ENCODE measurements around the gene ANKRD52. TPM values are rescaled to one million over a fixed set of nuclear protein-coding genes. Genes with fewer than 3 reads are reported as not detected.

The ANKRD52 gene
- total and polyA plus RNA-seq, 2 of the 8 experiments (the other 6 are each of a cell fraction or from before 2014, with no cell fraction given): 14.0 to 36.3 TPM

DNA sequence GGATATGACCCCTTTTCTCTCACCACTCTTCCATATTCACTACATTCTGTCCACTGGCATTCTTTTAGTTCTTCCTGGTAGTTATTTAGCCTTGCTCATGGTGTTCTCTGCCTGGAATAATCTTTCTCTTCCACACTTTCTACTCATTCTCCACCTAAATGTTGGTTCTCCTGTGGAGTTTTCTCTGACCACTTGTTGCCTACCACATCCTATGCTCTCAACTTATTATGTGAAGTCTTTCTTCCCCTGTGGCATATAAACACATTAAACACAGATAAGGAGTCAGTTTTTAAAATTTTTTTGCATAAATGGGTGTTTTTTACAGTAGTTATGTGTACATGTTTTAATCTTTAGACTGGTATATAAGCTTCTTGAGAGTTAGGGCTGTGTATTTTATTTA lies 65.6 kb downstream of the ANKRD52 start (continued):
- TF ChIP-seq EP300 (IDR thresholded peaks at IDR 0.05; ENCODE audit: borderline replicate concordance in 1 of 2, low read depth in 2 of 2, low read length in 2 of 2) (no peak), HDAC6 (IDR thresholded peaks at IDR 0.05; ENCODE audit: low read depth, low read length) (no peak), SRF (IDR thresholded peaks at IDR 0.05; ENCODE audit: low read depth, low read length) (no peak), TBP (IDR thresholded peaks at IDR 0.05; ENCODE audit: low read depth, low read length) (no peak), CEBPB (IDR thresholded peaks at IDR 0.05; ENCODE audit: low read depth, low read length) (no peak), TCF12 (IDR thresholded peaks at IDR 0.05; ENCODE audit: low read depth, low read length) (no peak), TAF7 (optimal IDR thresholded peaks at IDR 0.05; ENCODE audit: borderline replicate concordance, low read depth, low read length) (no peak)
- TF ChIP-seq, protein P1, sequence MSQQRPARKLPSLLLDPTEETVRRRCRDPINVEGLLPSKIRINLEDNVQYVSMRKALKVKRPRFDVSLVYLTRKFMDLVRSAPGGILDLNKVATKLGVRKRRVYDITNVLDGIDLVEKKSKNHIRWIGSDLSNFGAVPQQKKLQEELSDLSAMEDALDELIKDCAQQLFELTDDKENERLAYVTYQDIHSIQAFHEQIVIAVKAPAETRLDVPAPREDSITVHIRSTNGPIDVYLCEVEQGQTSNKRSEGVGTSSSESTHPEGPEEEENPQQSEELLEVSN (IDR thresholded peaks at IDR 0.05): no peak
- TF ChIP-seq, protein P2, sequence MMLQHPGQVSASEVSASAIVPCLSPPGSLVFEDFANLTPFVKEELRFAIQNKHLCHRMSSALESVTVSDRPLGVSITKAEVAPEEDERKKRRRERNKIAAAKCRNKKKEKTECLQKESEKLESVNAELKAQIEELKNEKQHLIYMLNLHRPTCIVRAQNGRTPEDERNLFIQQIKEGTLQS (IDR thresholded peaks at IDR 0.05; ENCODE audit: insufficient read depth, low read depth, low read length): no peak
- TF ChIP-seq, protein P3, sequence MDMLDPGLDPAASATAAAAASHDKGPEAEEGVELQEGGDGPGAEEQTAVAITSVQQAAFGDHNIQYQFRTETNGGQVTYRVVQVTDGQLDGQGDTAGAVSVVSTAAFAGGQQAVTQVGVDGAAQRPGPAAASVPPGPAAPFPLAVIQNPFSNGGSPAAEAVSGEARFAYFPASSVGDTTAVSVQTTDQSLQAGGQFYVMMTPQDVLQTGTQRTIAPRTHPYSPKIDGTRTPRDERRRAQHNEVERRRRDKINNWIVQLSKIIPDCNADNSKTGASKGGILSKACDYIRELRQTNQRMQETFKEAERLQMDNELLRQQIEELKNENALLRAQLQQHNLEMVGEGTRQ (IDR thresholded peaks at IDR 0.05; ENCODE audit: low read length): no peak

All from H1 (cell line).